Measurements from ENCODE around the gene CTBP2.

CTBP2 gene

GRCh38 chr10:125011171-125011925 lies 149.0 kb downstream of the CTBP2 start:
- H3K14ac ChIP-seq (ENCODE audit: low read length), result no peak overlapping the region
- H2BK15ac ChIP-seq (ENCODE audit: low read length), result no peak overlapping the region
- no peak overlapping the region for H3K23ac ChIP-seq (ENCODE audit: low read depth, low read length, poor library complexity)
- H2BK12ac ChIP-seq (ENCODE audit: low read length), result no peak overlapping the region
- H3K36me3 ChIP-seq (replicated peaks in 1 of 2; ENCODE audit: control insufficient read depth in 2 of 2, insufficient read depth in 2 of 2, low read length in 2 of 2), result peaks cover 2 to 59% of the 10 kb centered on the region in 2 donors
- no peak overlapping the region for H3K9ac ChIP-seq (ENCODE audit: low read depth, low read length, poor library complexity)
- no peak overlapping the region for H3K4ac ChIP-seq (ENCODE audit: low read length)
- no peak overlapping the region for H4K8ac ChIP-seq (ENCODE audit: low read depth, low read length)
- no peak for DNase-seq (ENCODE audit: low spot score)
- no peak overlapping the region for H3K4me2 ChIP-seq (ENCODE audit: insufficient read depth, low read length, poor library complexity, severe bottlenecking)
- H3K4me1 ChIP-seq (ENCODE audit: control insufficient read depth in 2 of 2, insufficient read depth in 1 of 2, low read depth in 1 of 2, low read length in 2 of 2), result peaks cover 4 to 17% of the 10 kb centered on the region in 2 donors
- no peak overlapping the region for H2AFZ ChIP-seq (ENCODE audit: low read length)
- H4K91ac ChIP-seq (ENCODE audit: low read depth, low read length, poor library complexity), result no peak overlapping the region
- peaks cover 0 to 2% of the 10 kb centered on the region in 2 donors for H3K9me3 ChIP-seq (replicated peaks in 1 of 2; ENCODE audit: control insufficient read depth in 2 of 2, insufficient read depth in 1 of 2, low read depth in 1 of 2, low read length in 2 of 2)
- no peak overlapping the region for H3K4me3 ChIP-seq (ENCODE audit: low read length in 2 of 2)
- no peaks in the 10 kb centered on the region for H3K27me3 ChIP-seq (ENCODE audit: control insufficient read depth in 3 of 3, insufficient read depth in 3 of 3, low read depth in 1 of 3, low read length in 3 of 3)
- H2BK120ac ChIP-seq (ENCODE audit: low read depth, low read length), result no peak overlapping the region
- no peak overlapping the region for H2AK5ac ChIP-seq (ENCODE audit: low read depth, low read length)
- no peak overlapping the region for H3K27ac ChIP-seq (replicated peaks; ENCODE audit: low read length)
- H2BK5ac ChIP-seq (ENCODE audit: low read length), result peak overlapping the region; percentile 62
- no peak overlapping the region for H3K18ac ChIP-seq (ENCODE audit: low read length)
- H3K79me1 ChIP-seq (ENCODE audit: low read depth, low read length), result peaks cover 18% of the 10 kb centered on the region
- WGBS, 2 donors (ENCODE audit: extremely low coverage in 2 of 2, insufficient read length in 2 of 2, insufficient replicate concordance in 1 of 2), result no CpG with 5 or more reads among the region's 16 CpGs

- no peak overlapping the region for H2AFZ ChIP-seq (ENCODE audit: low read length)
- no peak overlapping the region for H2BK15ac ChIP-seq (ENCODE audit: low read length)
- no peak overlapping the region for H3K4ac ChIP-seq (ENCODE audit: low read length)
- no CpG with 5 or more reads among the region's 5 CpGs for WGBS, 2 donors (ENCODE audit: extremely low coverage in 2 of 2, insufficient read length in 2 of 2, insufficient replicate concordance in 1 of 2)
- H3K9ac ChIP-seq (ENCODE audit: low read depth, low read length, poor library complexity), result no peak overlapping the region
- H3K4me1 ChIP-seq (ENCODE audit: control insufficient read depth in 2 of 2, insufficient read depth in 1 of 2, low read depth in 1 of 2, low read length in 2 of 2), result peaks cover 4 to 18% of the 10 kb centered on the region in 2 donors
- no peak overlapping the region for H3K27ac ChIP-seq (replicated peaks; ENCODE audit: low read length)
- peaks cover 2 to 67% of the 10 kb centered on the region in 2 donors for H3K36me3 ChIP-seq (replicated peaks in 1 of 2; ENCODE audit: control insufficient read depth in 2 of 2, insufficient read depth in 2 of 2, low read length in 2 of 2)
- H3K79me1 ChIP-seq (ENCODE audit: low read depth, low read length), result peaks cover 14% of the 10 kb centered on the region
- H4K8ac ChIP-seq (ENCODE audit: low read depth, low read length), result no peak overlapping the region
- H2BK120ac ChIP-seq (ENCODE audit: low read depth, low read length), result no peak overlapping the region
- H2BK12ac ChIP-seq (ENCODE audit: low read length), result no peak overlapping the region
- H3K9me3 ChIP-seq (replicated peaks in 1 of 2; ENCODE audit: control insufficient read depth in 2 of 2, insufficient read depth in 1 of 2, low read depth in 1 of 2, low read length in 2 of 2), result peaks cover 0 to 2% of the 10 kb centered on the region in 2 donors
- no peak overlapping the region for H3K18ac ChIP-seq (ENCODE audit: low read length)
- no peak overlapping the region for H3K14ac ChIP-seq (ENCODE audit: low read length)
- DNase-seq (ENCODE audit: low spot score), result no peak
- H3K23ac ChIP-seq (ENCODE audit: low read depth, low read length, poor library complexity), result no peak overlapping the region
- no peak overlapping the region for H2BK5ac ChIP-seq (ENCODE audit: low read length)
- no peak overlapping the region for H3K4me3 ChIP-seq (ENCODE audit: low read length in 2 of 2)
- no peak overlapping the region for H4K91ac ChIP-seq (ENCODE audit: low read depth, low read length, poor library complexity)
- no peak overlapping the region for H2AK5ac ChIP-seq (ENCODE audit: low read depth, low read length)
- H3K4me2 ChIP-seq (ENCODE audit: insufficient read depth, low read length, poor library complexity, severe bottlenecking), result no peak overlapping the region
- no peaks in the 10 kb centered on the region for H3K27me3 ChIP-seq (ENCODE audit: control insufficient read depth in 3 of 3, insufficient read depth in 3 of 3, low read depth in 1 of 3, low read length in 3 of 3)
Observed at GRCh38 chr10:125010362-125010761, 150.0 kb downstream of the CTBP2 start.

- no peak overlapping the region for H3K23ac ChIP-seq (ENCODE audit: low read depth, low read length, poor library complexity)
- H2AK5ac ChIP-seq (ENCODE audit: low read depth, low read length), result no peak overlapping the region
- H2BK120ac ChIP-seq (ENCODE audit: low read depth, low read length), result peak overlapping the region; percentile 8
- H3K27ac ChIP-seq (replicated peaks; ENCODE audit: low read length), result peak overlapping the region; percentile 16
- whole genome bisulfite sequencing, 2 donors (ENCODE audit: extremely low coverage in 2 of 2, insufficient read length in 2 of 2, insufficient replicate concordance in 1 of 2), result no CpG with 5 or more reads among the region's 15 CpGs
- H3K18ac ChIP-seq (ENCODE audit: low read length), result no peak overlapping the region
- H4K8ac ChIP-seq (ENCODE audit: low read depth, low read length), result no peak overlapping the region
- no peak overlapping the region for H2BK15ac ChIP-seq (ENCODE audit: low read length)
- no peak overlapping the region for H3K14ac ChIP-seq (ENCODE audit: low read length)
- DNase-seq (ENCODE audit: low spot score), result no peak
- peaks cover 4 to 25% of the 10 kb centered on the region in 2 donors for H3K4me1 ChIP-seq (ENCODE audit: control insufficient read depth in 2 of 2, insufficient read depth in 1 of 2, low read depth in 1 of 2, low read length in 2 of 2)
- H3K79me1 ChIP-seq (ENCODE audit: low read depth, low read length), result peaks cover 20% of the 10 kb centered on the region
- H3K4me2 ChIP-seq (ENCODE audit: insufficient read depth, low read length, poor library complexity, severe bottlenecking), result no peak overlapping the region
- H2AFZ ChIP-seq (ENCODE audit: low read length), result no peak overlapping the region
- H3K27me3 ChIP-seq (ENCODE audit: control insufficient read depth in 3 of 3, insufficient read depth in 3 of 3, low read depth in 1 of 3, low read length in 3 of 3), result no peaks in the 10 kb centered on the region
- peaks cover 0 to 2% of the 10 kb centered on the region in 2 donors for H3K9me3 ChIP-seq (replicated peaks in 1 of 2; ENCODE audit: control insufficient read depth in 2 of 2, insufficient read depth in 1 of 2, low read depth in 1 of 2, low read length in 2 of 2)
- H4K91ac ChIP-seq (ENCODE audit: low read depth, low read length, poor library complexity), result no peak overlapping the region
- H3K4ac ChIP-seq (ENCODE audit: low read length), result no peak overlapping the region
- no peak overlapping the region for H2BK12ac ChIP-seq (ENCODE audit: low read length)
- H3K36me3 ChIP-seq (replicated peaks in 1 of 2; ENCODE audit: control insufficient read depth in 2 of 2, insufficient read depth in 2 of 2, low read length in 2 of 2), result peaks cover 2 to 65% of the 10 kb centered on the region in 2 donors
- H2BK5ac ChIP-seq (ENCODE audit: low read length), result no peak overlapping the region
- no peak overlapping the region for H3K9ac ChIP-seq (ENCODE audit: low read depth, low read length, poor library complexity)
- H3K4me3 ChIP-seq (ENCODE audit: low read length in 2 of 2), result no peak overlapping the region
Observed at GRCh38 chr10:125009661-125010161, 150.7 kb downstream of the CTBP2 start.
